Mammary microvascular endothelial cell (primary cell): ENCODE data around the gene ANKLE1. TPM values are rescaled to one million over a fixed set of nuclear protein-coding genes. Genes with fewer than 3 reads are reported as not detected.

Experiments
- total RNA-seq: library from RNA; depleted of rRNA; stranded (reverse); fragments of >200 nt; gene quantifications from 2 replicates; pipeline ENCODE4 v1.2.3, GENCODE V29; 2015

The ANKLE1 gene, protein sequence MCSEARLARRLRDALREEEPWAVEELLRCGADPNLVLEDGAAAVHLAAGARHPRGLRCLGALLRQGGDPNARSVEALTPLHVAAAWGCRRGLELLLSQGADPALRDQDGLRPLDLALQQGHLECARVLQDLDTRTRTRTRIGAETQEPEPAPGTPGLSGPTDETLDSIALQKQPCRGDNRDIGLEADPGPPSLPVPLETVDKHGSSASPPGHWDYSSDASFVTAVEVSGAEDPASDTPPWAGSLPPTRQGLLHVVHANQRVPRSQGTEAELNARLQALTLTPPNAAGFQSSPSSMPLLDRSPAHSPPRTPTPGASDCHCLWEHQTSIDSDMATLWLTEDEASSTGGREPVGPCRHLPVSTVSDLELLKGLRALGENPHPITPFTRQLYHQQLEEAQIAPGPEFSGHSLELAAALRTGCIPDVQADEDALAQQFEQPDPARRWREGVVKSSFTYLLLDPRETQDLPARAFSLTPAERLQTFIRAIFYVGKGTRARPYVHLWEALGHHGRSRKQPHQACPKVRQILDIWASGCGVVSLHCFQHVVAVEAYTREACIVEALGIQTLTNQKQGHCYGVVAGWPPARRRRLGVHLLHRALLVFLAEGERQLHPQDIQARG
- 0.73 and 1.3 TPM in 2 replicates for total RNA-seq

DNA sequence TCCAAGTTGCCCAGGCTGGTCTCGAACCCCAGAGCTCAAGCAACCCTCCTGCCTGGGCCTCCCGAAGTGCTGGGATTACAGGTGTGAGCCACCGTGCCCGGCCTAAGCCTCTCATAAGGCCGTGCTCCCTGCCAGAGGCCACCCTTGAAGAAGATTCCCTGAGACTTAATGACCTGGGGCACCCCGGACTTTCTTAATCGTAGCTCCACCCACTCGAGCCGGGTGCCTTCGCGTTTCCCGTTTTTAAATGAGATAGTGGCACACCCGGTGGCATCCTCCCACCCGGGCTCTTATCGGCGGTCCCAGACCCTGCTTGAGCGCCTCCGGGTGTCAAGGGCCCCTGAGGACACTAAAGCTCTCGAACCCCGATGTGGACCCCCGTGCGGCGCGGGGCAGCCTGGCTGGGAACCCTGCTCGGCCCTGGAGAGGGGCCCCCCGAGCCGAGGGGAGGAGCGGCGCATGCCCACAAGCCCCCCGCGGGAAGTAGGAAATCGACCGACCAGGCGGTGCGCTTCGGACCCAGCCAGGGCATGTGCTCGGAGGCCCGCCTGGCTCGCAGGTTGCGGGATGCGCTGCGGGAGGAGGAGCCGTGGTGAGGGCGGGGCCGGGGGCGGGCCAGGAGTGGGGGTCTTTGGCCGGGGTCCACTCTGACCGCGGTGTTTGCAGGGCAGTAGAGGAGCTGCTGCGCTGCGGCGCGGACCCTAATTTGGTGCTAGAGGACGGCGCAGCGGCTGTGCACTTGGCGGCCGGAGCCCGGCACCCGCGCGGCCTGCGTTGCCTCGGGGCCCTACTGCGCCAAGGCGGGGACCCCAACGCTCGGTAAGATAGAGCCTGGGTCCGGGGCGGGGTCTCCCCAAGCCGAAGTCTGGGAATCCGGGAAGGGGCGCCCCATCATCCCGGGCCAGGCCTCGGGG lies at the start of gene ANKLE1:
TSS of gene ANKLE1 (plus strand) at position 511 of the 914 bp plus-strand sequence. CDS start at position 531, 20 bp downstream.

DNA sequence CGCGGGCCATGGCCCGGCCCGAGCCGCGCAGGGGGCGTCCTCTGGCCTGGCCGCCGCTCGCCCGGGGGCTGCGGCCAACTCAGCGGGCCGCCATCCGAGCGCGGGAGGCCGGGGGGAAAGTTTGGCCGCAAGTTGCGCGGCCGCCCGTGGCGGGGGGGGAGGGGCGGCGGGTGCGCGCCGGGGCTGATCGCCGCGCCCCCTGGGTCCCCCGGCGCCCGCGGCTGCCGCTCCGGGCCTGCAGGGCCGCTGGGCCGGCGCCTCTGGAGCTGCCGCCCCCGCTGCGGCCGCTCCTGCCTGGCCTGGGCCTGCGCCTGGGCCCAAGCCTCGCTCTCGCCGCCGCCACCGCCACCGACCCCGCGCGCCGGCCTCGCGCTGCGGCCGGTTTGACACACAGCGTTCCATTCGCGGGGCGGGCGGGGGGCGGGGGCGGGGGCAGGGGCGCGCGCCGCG lies 36.1 kb upstream of the ANKLE1 start, which contains the start of gene NR2F6:
TSS of gene NR2F6 (minus strand) at position 385 of the 450 bp plus-strand sequence. CDS start 699 bp downstream, outside the sequence.

DNA sequence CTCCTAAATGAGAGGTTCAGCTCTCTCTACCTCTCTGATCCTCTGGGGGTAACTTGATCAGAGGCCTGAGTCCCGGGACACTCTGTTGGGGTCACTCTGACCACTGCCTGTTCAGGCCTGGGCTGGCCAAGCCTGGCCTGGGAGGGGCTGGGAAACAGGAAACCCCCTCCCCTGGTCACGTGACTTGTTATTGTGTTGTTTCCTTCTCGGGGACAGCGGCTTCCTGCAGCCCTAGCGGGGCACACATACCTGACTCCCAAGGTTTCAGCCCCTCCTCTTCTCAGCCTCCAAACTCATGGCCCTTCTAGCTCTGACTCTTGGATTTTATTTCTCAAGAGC lies 17.1 kb upstream of the ANKLE1 start, which contains the start of gene USHBP1:
TSS of gene USHBP1 (minus strand) at position 105 of the 339 bp plus-strand sequence. CDS start 446 bp downstream, outside the sequence.

DNA sequence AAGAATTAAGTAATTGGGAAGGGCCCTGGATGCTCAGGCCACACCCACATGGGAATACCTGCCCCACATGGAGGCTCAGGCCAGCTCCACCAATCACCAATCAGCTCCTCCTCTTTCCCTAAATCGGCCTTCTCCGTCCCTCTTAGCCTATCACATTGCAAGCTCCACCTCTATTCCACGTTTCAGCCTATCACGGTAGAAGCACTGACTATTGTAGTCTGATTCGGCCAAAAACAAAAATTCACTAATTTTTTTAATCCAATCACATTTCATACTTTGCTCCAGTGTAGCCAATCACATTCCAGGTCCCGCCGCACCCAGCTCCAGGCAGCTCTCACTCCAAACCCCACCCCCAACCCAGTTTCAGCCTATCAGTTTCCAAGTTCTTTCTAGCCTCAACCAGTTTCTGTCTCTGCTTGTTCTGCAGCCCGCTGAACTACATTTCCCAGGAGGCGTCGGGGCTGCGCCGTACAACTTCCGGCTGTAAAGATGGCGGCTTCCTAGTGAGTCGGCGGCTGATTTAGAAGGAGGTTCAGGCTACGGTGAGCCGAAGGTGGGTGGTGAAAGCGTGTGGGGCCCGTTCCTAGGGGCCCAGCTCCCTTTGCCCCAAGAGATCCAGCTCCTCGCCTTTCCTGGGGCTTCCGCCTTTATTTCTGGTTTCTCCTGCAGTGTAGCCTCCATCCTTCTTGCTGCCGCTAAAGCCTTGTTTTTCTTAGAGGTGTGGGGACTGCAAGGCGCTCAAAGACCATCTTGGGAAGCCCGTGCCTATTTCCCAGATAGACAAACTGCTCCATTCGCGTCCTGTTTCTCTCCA lies 14.5 kb upstream of the ANKLE1 start, which contains the start of gene BABAM1:
TSS of gene BABAM1 (plus strand) at position 469 of the 814 bp plus-strand sequence. CDS start 1,364 bp downstream, outside the sequence.

DNA sequence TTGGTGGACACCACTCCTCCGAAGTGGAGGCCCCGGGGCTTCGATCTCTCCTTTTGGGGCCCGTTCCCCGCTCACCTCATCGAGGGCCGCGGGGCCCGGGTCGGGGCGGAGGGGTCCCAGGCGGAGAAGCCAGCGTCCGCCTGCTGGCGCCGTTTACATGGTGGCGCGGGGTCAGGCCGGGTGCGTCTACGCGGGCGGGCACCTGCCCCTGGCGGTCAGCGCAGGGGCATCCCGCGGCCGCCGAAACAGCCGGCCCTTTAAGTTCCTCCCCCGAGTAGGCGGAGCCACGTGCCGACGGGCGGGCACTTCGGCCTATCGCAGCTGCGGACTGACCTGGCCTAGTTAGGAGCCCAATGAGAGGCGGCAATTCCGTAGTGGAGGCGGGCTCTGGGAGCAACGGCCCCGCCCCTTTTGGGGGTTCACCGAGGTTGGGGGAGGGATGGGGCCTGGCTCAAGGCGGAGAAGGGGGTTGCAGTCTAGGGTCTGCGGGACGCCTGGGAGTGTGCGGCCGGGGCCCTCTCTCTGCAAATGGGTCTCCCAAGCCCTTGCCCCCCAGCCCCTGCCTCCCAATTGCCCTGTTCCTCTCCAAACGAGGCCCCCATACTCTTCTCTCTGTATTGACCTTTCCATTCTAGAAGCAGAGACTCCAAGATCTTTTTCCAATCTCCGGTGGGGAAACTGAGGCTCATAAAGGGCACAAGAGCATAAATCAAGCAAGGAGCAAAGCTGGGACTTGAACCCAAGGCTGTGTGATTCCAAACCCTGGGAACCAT lies 21.7 kb downstream of the ANKLE1 start, which contains the start of gene ABHD8:
TSS of gene ABHD8 (minus strand) at position 259 of the 773 bp plus-strand sequence. CDS start 1,809 bp downstream, outside the sequence.

DNA sequence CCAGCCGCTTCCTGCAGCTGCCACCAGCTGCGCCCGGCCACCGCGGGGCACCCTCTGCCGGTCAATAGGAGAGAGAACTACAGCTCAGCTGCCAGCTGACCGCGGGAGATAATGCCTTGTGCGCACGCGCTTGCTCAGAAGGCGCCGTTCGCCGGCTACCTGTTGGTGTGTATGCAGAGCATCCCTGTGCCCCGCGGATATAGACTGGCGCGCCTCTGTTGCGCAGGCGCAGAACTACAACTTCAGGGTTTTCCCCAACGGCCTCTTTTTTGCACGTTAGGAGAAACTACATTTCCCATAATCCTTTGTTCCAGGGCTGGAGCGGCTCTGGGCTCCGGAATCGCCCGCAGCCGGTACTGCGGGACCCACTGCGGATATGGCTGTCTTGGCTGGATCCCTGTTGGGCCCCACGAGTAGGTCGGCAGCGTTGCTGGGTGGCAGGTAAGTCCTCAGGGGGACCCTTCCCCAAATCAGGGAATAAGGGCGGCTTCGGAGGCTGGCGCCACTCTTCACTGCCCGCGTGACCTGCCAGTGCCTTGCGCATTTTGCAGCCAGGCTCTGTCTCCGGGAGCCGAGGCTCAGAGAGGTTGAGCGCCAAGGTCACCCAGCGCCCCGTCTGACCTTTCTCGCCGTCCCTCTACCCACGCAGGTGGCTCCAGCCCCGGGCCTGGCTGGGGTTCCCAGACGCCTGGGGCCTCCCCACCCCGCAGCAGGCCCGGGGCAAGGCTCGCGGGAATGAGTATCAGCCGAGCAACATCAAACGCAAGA lies 24.0 kb downstream of the ANKLE1 start, which contains the start of gene MRPL34:
TSS of gene MRPL34 (plus strand) at position 356 of the 768 bp plus-strand sequence. CDS start at position 377, 21 bp downstream.

DNA sequence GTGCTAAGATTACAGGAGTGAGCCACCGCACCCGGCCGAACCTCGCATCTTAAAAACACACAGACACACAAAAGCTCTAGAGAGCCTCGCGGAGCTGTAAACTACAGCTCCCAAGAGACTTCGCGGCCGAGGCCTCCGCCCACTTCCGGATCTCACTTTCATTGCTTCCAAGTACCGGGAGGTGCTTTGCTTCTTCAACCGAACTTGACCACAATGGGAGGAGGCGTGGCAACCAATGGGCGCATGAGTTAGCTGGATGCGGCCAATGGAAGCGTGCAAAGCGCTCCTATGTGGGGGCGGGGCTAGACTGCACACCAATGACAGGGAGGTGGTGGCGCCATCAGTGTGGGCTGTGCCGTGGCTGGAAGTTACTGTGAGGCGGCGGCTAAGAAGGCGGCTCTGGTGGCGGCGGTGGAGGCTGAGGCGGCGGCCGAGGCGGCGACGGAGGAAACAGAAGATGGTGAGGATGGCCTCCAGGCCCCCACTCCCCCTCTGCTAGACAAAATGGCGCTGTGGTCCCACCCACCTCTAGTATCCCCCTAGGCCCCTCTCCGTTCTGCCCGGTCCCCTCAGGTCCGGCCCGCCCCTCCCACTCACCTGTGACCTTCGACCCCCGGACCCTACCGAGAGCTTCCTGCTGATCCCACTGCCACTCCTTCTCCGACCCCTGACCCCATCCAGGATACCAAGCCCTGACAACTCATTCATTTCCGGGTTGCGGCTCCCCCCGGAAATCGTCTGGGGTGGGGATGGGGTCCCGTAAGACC lies 27.7 kb downstream of the ANKLE1 start, which contains the start of gene DDA1:
TSS of gene DDA1 (plus strand) at position 366 of the 767 bp plus-strand sequence. CDS start at position 458, 92 bp downstream.

DNA sequence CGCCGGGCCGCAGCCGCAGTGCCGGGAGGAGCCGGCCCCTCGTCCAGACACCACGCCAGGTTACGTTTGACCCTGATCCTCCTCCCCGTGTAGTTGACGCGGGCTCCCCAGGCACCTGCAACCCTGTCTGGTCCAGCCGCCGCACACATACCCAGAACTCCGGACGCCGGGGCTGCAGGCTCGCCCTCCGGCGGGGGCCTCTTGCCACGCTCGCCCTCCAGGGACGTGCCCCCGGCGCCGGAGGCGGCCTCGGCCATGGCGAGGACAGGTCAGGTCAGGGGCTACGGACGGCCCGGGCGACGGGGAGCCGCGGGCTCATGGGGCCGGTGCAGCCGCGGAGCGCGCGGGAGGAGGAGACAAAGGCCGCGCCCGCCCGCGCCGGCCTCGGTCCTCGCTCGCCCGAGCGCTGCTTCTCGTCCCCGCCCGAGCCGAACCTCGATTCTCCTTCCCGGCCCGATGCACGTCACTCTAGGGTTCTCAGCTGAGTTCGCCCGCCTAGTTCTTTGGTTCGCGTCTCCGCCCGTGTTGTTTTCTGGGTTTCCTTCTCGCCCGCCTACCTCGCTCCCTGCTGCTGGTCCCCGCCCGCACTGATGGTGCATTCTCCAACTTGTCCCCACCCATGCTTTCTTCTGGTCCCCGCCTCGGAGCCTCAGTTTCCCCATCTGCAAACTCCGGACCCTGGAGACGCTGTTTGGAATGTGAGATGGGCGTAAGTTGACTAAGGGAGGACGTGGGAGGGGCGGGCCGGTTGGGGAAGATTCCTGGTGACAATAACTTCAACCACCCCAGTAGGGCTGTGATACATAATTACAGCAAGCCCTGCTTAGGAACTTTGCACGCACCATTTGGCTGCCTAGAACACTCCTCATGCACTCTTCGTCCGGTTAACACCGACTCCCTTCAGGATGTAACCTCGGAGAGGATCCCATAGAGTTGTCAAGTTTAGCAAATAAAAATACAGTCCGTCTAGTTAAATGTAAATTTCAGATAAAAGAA lies 53.0 kb downstream of the ANKLE1 start, which contains the start of gene ANO8:
TSS of gene ANO8 (minus strand) at position 442 of the 996 bp plus-strand sequence. CDS start at position 257, 185 bp downstream.

Other genes with a start within 250 kb of the ANKLE1 start
- gene HAUS8, start 206.4 kb upstream of the ANKLE1 start, total RNA-seq, result 12.8 and 15.5 TPM in 2 replicates
- 69.8 and 80.9 TPM in 2 replicates for gene MYO9B, start 206.1 kb upstream of the ANKLE1 start, total RNA-seq
- gene USE1, start 66.5 kb upstream of the ANKLE1 start, total RNA-seq, result 15.0 and 18.3 TPM in 2 replicates
- gene OCEL1, start 55.7 kb upstream of the ANKLE1 start, total RNA-seq, result 2.4 and 8.8 TPM in 2 replicates
- gene NR2F6, start 36.0 kb upstream of the ANKLE1 start, total RNA-seq, result 55.6 and 56.3 TPM in 2 replicates
- 16.5 and 23.6 TPM in 2 replicates for gene USHBP1, start 17.2 kb upstream of the ANKLE1 start, total RNA-seq
- gene BABAM1, start 14.5 kb upstream of the ANKLE1 start, total RNA-seq, result 141 and 165 TPM in 2 replicates
- 3.1 and 5.4 TPM in 2 replicates for gene ABHD8, start 21.5 kb downstream of the ANKLE1 start, total RNA-seq
- gene MRPL34, start 24.0 kb downstream of the ANKLE1 start, total RNA-seq, result 56.7 and 76.8 TPM in 2 replicates
- 60.0 TPM in 2 replicates for gene DDA1, start 27.7 kb downstream of the ANKLE1 start, total RNA-seq
- 2.3 TPM in 2 replicates for gene ANO8, start 53.0 kb downstream of the ANKLE1 start, total RNA-seq
- 15.0 and 15.3 TPM in 2 replicates for gene GTPBP3, start 55.7 kb downstream of the ANKLE1 start, total RNA-seq
- gene PLVAP, start 95.4 kb downstream of the ANKLE1 start, total RNA-seq, result 6.3 and 8.9 TPM in 2 replicates
- gene CCDC194, start 112.3 kb downstream of the ANKLE1 start, total RNA-seq, result not detected in 2 replicates
- 295 and 315 TPM in 2 replicates for gene BST2, start 123.7 kb downstream of the ANKLE1 start, total RNA-seq
- gene MVB12A, start 138.1 kb downstream of the ANKLE1 start, total RNA-seq, result 68.6 and 75.3 TPM in 2 replicates
- gene TMEM221, start 166.8 kb downstream of the ANKLE1 start, total RNA-seq, result not detected in 2 replicates
- not detected in 2 replicates for gene NXNL1, start 179.0 kb downstream of the ANKLE1 start, total RNA-seq
- 7.5 and 8.9 TPM in 2 replicates for gene SLC27A1, start 188.6 kb downstream of the ANKLE1 start, total RNA-seq
- 92.7 and 109 TPM in 2 replicates for gene PGLS, start 229.7 kb downstream of the ANKLE1 start, total RNA-seq